Right lung (tissue), 5 donors: ENCODE data around the gene AP4M1. TPM values are rescaled to one million over a fixed set of nuclear protein-coding genes. Genes with fewer than 3 reads are reported as not detected.
"Not testable (repeated sequence)": the region's sequence is repeated elsewhere in the genome, so short reads cannot be mapped to it uniquely, and the experiment has no call there.

Experiments used
- DNase-seq, 2 donors: peaks; one replicate each; pipeline ENCODE4 v3.0.0-alpha.2; 2013
- polyA plus RNA-seq, 5 donors: library from polyadenylated mRNA; unstranded; fragments of 120-200 nt; gene quantifications; one replicate each; pipeline versions ENCODE4 v1.2.1 to v1.2.3, GENCODE V29; 2013; ENCODE audit warnings: inconsistent platforms in 1 of 5, low replicate concordance in 1 of 5; ENCODE audit not compliant: insufficient read length in 5 of 5, insufficient read depth in 1 of 5

The AP4M1 gene
- polyA plus RNA-seq, 5 donors = 34.5 to 43.4 (median 36.5) TPM

DNA sequence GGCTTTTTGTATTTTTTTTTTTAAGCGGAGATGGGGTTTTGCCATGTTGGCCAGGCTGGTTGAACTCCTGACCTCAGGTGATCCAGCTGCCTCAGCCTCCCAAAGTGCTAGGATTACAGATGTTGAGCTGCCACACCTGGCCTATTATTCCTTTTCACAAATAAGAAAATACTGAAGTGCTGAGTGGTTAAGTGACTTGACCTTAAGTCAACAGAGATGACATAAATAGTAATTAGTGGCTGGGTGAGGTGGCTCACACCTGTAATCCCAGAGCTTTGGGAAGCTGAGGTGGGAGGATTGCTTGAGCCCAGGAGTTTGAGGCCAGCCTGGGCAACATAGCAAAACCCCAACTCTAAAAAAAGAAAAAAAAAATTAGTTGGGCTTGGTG, 28.8 kb downstream of the AP4M1 start:
- not testable (repeated sequence) for DNase-seq

DNA sequence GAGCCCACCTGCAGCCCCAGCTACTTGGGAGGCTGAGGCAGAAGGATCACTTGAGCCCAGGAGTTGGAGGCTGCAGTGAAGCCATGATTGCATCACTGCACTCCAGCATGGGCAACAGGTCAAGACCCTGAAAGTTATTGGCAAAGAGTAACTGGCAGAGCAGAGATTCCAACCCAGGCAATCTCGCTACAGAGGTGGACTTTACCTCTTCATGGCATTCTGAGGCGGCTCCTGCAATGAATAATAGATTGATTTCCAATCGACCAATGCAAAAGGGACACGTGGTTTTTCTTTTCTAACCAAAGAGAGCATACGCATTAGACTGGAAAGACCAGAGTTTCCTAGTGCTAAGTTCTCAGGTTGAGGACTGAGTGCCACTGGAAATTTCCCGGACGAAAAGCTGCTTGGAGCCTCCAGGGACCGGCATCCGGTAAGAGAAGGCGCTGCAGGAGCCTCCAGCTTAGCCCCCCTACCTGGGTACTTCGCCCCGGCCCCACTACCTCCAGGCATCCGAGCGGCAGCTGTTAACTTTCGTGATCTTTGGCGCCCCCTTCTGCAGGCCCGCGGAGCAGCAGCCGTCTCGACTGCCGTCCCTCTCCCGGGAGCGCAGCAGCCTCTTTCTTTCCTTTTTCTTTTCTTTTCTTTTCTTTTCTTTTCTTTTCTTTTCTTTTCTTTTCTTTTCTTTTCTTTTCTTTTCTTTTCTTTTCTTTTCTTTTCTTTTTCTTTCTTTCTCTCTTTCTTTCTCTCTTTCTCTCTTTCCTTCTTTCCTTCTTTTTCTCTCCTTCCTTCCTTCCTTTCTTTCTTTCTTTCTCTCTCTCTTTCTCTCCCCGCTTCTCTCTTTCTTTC, 29.4 kb downstream of the AP4M1 start:
- peak; percentile 48 to 63 for DNase-seq

GRCh38 chr7:100132126-100132525, 30.7 kb downstream of the AP4M1 start:
- DNase-seq = no peak

DNA sequence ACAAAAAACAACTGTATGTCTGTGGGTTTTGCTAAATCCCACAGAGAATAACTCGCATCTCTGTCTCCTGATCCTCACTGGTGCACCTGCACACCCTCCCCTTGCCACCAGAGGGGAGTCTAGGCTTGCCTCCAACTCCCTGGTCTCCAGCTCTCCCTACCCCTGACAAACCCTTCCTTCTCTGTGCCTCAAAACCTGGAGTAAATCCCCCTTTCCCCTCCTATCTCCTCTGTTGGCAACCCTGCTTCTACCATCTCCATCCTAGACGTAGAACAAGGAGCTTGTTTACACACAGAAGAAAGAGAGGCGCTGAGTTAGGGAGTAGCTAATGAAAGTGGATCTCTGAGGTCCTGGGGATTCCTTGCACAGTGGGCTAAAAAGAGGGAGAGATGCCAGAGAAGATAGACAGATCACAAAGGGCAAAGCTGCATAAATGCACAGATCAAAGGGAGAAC, 31.3 kb downstream of the AP4M1 start:
- DNase-seq = peak; percentile 21 to 45

DNA sequence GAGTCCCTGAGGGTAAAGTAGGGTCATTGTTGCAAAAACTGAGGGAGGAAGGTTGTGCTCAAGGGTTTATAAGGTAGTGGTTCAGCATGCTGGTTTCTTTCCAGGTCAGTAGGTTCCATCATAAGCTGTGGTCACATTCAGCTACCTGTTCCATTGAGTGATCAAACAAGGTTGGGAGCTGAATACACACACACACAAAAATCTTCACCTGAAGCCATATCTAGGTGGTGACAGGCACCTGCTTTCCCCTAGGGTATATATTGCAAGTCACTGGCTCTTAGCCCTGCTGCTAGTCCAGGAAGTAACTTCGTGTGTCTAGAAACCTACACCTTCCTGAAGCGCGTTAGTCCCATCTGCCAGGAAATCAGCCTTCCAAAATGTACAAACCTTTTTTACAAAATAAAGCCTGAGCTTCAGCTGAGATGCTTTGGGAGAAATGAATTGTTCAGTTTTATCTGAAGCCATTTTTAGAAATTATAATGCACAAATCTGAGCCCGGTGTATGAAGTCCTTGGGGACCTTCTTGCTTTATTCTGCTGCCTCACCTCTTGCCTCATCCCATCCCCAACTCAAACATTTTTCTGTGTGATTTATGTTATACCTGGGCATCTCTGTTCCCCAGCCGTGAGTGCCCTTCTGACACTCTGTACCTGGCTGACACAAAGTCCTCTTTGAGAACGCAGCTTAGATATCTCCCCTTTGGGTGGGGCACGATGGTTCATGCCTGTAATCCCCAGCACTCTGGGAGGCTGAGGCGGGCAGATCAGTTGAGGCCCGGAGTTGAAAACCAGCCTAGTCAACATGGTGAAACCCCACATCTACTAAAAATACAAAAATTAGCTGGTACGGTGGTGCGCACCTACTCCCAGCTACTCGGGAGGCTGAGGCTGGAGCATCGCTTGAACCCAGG, 36.7 kb downstream of the AP4M1 start:
- no peak for DNase-seq

DNA sequence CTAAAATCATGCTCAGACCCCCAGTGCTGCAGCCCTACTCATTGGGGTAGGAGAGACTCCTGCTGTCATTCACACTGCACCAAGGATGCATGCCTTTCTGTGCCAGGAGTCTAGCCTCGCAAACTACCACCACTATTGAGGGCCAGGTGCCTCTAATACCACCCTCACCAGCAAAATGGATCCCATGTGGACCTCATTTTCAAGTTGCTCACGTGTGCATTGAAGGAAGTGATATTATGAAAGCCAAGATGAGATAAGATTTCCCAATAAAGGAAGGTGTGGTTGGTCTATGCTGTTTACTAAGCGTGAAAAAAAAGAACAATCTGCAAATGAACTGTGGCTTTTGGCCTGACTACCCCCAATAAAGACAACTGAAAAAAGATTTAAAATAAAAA, 40.1 kb downstream of the AP4M1 start:
- no peak for DNase-seq

DNA sequence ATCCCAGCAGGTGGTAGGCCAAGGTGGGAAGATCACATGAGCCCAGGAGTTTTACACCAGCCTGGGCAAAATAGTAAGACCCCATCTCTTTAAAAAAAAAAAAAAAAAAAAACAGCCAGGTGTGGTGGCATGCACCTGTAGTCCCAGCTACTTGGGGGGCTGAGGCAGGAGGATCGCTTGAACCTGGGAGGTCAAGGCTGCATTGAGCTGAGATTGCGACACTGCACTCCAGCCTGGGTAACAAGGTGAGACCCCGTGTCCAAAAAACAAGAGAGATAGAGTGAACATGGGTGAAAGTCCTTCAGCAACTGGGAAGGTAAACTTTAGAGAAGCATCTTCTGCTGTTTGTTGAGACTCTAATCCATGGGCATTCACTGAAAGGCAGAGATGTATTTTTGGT, 41.0 kb downstream of the AP4M1 start:
- DNase-seq = no peak

GRCh38 chr7:100146350-100146749, 44.9 kb downstream of the AP4M1 start:
- not testable (repeated sequence) for DNase-seq

DNA sequence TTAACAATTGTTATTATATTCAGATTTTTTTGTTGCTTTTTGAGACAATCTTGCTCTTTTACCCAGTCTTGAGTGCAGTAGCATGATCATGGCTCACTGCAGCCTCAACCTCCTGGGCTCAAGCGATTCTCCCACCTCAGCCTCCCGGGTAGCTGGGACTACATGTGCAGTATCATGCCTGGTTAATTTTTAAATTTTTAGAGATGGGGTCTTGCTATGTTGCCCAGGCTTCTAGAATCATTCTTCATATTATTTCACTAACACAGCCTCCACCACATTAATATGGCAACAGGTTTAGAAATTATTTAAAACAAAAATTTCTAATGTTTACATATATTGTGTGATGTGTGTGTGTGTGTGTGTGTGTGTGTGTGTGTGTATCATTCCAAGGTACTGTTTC, 45.8 kb downstream of the AP4M1 start:
- no peak for DNase-seq

DNA sequence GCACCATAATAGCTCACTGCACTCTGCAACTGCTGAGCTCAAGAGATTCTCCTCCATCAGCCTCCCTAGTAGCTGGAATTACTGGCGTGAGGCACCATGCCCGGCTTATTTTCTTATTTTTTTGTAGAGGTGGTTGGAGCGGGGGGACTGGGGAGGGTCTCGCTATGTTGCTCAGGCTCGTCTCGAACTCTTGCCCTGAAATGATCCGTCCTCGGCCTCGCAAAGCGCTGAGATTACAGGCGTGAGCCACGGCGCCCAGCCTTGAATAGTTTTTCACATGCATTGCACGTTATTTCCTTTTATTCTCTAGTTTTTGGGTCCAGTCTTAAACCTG, 46.7 kb downstream of the AP4M1 start:
- DNase-seq = no peak

GRCh38 chr7:100148559-100149328, 47.3 kb downstream of the AP4M1 start, which contains the start of gene LAMTOR4:
LAMTOR4 (plus strand) TSS chr7:100148918; CDS start chr7:100148973, 55 bp downstream.
- peak; percentile 97 to 98 for DNase-seq

DNA sequence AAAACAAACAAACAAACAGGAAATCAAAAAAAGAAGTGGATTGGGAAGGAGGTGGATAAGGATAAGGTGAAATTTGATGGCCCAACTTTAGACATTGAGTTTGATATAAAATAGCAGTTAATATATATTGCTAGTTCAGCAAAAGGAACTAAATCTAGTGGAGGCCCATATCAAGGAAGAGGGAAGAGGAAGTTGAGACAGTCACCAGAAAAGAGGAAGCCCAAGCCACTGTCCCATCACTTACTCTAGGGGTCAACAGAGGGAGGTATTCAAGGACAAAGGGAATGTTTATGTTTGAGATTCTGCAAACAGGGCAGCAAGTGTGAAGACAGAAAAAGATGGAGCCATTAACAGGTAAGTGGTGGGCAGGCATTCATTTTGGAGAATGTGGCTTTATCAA, 51.0 kb downstream of the AP4M1 start:
- no peak for DNase-seq

GRCh38 chr7:100152937-100153666, 51.7 kb downstream of the AP4M1 start:
- no peak for DNase-seq

- no peak for DNase-seq
Measured at GRCh38 chr7:100153708-100154535, 52.5 kb downstream of the AP4M1 start.

- DNase-seq = no peak
Measured at GRCh38 chr7:100154651-100155491, 53.4 kb downstream of the AP4M1 start.

DNA sequence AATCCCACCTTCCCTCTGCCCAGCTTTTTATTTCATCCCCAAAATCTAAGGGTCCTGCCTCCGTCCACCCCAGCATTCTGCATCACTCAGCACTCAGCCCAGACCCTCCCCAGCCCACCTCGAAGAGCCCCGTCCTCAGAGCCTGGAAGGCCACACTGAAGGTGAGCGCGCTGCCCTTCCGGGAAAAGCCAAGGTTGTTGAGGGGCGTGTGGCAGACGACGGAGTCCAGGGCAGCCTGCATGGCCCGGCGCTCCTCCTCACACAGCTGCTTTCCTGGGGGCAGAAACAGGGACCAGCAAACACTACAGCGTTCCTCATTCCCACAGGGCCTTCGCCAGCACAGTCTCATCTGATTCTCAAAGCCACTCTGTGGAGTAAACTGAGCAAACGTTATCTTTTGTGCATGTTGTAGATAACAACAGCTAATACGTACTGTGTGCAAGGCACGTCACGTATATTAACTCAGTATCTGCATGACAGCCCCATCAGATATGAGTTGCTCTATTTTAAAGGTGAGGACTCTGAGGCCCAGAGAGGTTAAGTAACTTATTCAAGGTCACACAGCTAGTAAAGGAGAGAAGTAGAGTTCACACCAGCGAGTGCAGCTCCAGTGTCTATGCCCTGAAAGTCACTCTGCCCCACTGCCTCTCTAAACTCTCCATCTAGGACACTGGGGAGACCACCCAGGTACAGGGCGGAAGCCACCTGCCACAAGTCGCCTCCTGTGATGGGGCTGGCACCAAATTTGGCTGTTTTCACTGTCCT, 54.3 kb downstream of the AP4M1 start:
- DNase-seq = no peak

DNA sequence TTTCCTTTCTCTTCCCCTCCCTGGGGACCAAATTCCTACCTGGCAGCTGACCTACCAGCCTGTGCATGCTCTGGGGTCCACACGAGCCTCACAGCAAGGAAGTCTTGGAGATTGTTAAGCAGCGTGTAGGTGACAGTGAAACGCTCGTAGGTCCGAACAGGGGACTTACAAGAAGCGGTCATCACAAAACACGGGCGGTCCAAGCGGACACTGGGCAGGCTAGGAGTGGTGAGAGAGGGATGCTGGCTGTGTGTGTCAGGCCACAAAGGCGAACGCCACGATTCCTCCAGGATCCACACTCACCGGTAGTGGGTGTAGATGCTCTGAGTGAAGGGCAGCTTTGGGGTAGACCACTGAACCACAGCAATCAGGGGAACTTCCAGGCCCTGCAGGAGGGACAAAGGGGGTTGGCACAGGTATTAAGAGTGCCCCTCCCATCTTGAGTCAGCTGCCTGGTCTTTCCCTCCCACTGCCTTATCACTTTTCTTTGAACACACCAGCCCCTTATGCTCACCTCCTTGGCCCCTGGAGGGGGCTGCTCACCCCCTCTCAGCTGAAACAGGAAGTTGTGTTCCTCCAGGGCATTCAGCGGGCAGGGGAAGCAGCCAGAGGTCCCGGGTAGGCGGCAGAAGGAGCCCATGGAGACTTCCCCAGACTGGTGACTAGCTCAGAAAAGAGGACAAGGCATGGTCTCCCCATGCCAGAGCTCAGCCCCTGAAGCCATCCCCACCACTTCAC, 55.1 kb downstream of the AP4M1 start:
- DNase-seq = no peak

DNA sequence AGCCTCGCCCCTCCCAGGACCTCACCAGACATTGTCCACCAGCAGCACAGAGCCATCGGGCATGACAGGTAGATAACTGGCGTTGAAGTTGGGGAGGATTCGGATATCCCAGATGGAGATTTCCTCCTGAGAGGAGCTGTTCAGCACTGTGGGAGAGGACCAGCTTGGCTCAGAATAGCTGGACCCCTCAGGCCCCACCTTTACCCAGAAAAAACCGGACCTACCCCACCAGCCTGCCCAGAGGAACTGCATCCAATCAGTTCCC, 55.6 kb downstream of the AP4M1 start:
- no peak for DNase-seq
